OCI-M1 (cell line): ENCODE data around the gene CXCR1.
"Not testable (repeated sequence)": the region's sequence is repeated elsewhere in the genome, so short reads cannot be mapped to it uniquely, and the experiment has no call there.

Source experiments
- DNase-seq: peaks from one replicate; lab custom pipeline; 2025; lab: John Stamatoyannopoulos, UW

The CXCR1 gene

GRCh38 chr2:218161644-218162043 lies 5.1 kb downstream of the CXCR1 start:
- no peak for DNase-seq

- DNase-seq, result no peak
Measured at GRCh38 chr2:218155953-218156479, 10.7 kb downstream of the CXCR1 start.

- DNase-seq, result no peak
Measured at GRCh38 chr2:218152777-218153176, 14.0 kb downstream of the CXCR1 start.

- no peak for DNase-seq
Measured at GRCh38 chr2:218152172-218152571, 14.6 kb downstream of the CXCR1 start.

- peak; percentile 49 for DNase-seq
Measured at GRCh38 chr2:218149848-218150440, 16.8 kb downstream of the CXCR1 start.

- peak; percentile 20 for DNase-seq
Measured at GRCh38 chr2:218149098-218149497, 17.7 kb downstream of the CXCR1 start.

GRCh38 chr2:218146056-218146455 lies 20.7 kb downstream of the CXCR1 start:
- no peak for DNase-seq

DNA sequence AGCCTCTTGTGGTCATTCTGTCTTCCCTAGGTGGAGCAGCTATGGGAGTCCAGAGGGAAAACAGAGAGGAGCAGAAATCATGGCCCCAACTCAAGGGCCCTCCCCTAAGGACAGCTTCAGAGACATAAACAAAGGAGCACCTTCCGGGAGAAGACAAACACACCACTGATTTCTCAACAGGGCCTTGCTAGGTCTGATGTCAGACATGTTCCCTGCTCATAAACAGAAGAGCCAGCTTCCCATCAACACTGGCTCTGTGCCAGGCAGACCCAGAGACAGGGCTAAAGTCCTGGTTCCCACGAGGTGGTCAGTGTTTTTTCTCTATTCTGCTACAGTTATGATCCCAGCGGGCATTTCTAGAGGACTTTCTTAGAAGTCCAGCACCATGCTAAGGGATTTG lies 21.6 kb downstream of the CXCR1 start:
- DNase-seq, result no peak

DNA sequence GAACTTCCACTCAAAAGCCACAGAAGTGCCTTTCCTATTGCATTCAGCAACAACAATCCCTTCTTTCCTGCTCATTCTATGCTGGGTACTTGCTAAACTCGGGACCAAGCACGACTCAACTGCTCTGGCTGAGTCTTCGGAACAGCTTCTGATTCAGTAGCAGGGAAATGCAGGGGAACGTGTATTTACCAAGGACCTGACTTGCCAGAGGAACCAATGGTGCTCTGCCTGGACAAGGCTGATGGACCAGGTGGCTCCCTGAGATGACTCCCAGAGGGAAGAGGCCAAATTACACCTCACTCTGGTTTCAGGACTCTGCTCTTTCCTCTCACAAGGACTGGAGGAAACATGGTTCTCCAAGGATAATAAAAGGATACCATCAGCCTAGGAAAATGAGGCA lies 28.7 kb downstream of the CXCR1 start:
- no peak for DNase-seq

GRCh38 chr2:218137514-218137913 lies 29.2 kb downstream of the CXCR1 start:
- no peak for DNase-seq

GRCh38 chr2:218130822-218131221 lies 35.9 kb downstream of the CXCR1 start:
- no peak for DNase-seq

DNA sequence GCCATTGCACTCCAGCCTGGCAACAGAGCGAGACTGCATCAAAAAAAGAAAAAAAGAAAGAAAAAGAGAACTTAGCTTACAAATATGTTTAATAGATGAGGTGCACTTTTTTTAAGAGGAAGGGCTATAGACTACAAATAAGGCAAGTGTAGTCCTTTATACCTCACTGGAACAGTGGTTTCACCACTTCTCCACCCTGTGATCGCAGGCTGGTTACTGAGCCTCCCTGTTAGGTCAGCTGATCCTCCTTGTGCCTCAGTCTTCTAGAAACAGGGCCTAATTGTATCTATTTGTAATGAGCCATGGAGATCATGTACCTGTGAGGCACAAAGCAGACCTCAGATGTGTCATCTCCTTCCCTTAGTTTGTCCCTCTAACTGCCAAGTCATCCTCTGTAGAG lies 36.4 kb downstream of the CXCR1 start:
- no peak for DNase-seq

DNA sequence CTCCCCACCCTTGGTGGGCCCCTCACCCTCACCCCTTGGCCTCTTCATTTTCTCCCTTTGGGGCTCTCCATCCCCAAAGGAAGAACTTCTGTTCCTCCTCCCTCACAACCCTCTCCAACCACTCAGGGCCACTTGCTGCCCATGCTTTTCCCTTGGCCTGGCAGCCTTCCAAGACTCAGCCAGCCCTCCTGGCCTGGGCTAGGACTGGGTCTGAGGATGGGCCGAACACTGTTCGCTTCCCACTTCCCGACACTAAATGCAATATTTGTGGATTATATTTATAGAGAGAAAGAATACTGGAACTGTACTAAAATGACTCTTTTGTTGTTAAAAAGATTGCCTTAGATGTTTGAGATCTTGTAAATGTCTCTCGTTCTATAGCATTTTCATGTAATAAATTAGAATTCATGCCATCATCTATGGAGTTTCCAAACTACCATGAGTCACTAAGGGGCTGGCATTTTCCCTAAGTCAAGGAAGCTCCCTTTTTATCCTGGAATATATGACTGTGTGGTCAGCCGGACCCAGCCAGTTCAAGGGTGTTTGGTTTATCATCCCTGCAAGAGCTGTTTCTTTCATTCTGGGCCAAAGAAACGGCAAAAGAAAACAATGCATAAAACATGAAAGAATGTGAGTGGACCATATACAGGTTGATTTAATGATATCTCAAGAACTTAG lies 37.2 kb downstream of the CXCR1 start:
- no peak for DNase-seq

GRCh38 chr2:218128781-218129457 lies 37.8 kb downstream of the CXCR1 start:
- peak; percentile 29 for DNase-seq

GRCh38 chr2:218127929-218128455 lies 38.8 kb downstream of the CXCR1 start:
- DNase-seq, result no peak

DNA sequence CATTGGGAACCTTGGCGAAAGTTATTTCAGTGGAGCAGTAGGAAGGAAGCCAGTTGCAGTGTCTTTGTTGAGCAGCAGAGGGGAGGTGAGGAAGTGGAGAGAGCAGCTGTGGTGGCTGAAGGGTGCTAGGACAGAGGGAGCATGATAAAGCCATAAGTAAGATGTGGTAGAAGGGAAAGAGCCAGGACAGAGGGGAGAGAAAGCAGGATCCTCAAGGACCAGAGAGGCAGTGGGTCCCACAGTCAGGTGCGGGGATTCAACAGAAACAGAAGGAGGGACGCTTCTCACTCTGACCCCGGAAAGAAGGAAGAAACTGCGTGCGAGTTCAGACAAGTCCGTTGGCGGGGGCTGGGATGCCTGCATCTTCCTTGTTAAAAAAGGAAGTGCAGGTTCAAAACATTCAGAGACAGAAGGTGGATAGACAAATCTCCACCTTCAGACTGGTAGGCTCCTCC lies 41.1 kb downstream of the CXCR1 start, which contains the start of gene CXCR2:
Gene CXCR2, plus strand, starts transcription at position 403 of the 455 bp plus-strand sequence. CDS start 8,774 bp downstream, outside the sequence.
- DNase-seq, result peak; percentile 63

DNA sequence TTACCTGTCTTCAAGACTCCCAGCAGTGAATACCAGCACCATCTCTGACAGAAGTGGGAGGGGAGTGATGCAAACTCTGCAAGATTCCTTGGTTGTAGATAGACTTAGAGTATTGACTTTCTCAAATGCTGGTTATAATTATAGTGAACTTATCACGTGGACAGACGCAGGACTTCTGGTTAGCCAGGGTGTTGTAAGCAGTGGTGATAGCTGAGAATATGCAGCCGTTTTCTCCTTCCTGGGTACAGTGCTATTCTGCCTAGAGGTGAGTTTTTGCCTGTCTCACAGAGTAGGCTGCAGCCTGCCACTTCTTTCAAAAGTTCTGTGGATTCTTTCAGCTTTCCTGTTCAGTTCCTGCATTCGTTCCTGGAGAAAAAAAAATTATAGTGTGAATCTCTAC lies 41.7 kb downstream of the CXCR1 start:
- no peak for DNase-seq

- no peak for DNase-seq
Measured at GRCh38 chr2:218123986-218124385, 42.8 kb downstream of the CXCR1 start.

- DNase-seq, result not testable (repeated sequence)
Measured at GRCh38 chr2:218122286-218122685, 44.5 kb downstream of the CXCR1 start.

GRCh38 chr2:218121789-218122188 lies 45.0 kb downstream of the CXCR1 start:
- DNase-seq, result not testable (repeated sequence)
